H1 (cell line): ENCODE measurements around the gene MEST. TPM values are rescaled to one million over a fixed set of nuclear protein-coding genes. Genes with fewer than 3 reads are reported as not detected.

ENCODE experiments used
- CTCF ChIA-PET: fragments of 300-600 bp; sonication (Branson Sonifier 250); formaldehyde crosslinking; loops from one replicate; lab custom pipeline; 2021; ENCODE audit not compliant: partially characterized antibody; lab: Charles Lee
- POLR2A ChIA-PET: fragments of 300-600 bp; sonication (Branson Sonifier 250); formaldehyde crosslinking; loops from one replicate; lab custom pipeline; 2021; ENCODE audit warnings: inconsistent platforms; ENCODE audit not compliant: partially characterized antibody; lab: Charles Lee
- DNase-seq, 2 experiments: peaks; one replicate each; pipeline versions ENCODE4 v3.0.0 to v3.0.0-alpha.2; 2010 to 2022; ENCODE audit warnings: low spot score in 2 of 2, low read depth in 1 of 2, mixed read lengths in 1 of 2
- FAIRE-seq: peaks from 2 replicates; lab custom pipeline; 2011; peaks lifted over from hg19 to GRCh38; lab: Jason Lieb, UNC
- H2AFZ ChIP-seq: 2 replicates; pipeline ENCODE4 v1.8.1; 2012; ENCODE audit warnings: low read length, inconsistent platforms
- H2AK5ac ChIP-seq: 2 replicates; pipeline ENCODE4 v1.6.1; 2013; ENCODE audit warnings: low read depth, low read length
- H2BK120ac ChIP-seq: replicated peaks from 2 replicates; pipeline ENCODE3; 2013; ENCODE audit warnings: low read depth, low read length, inconsistent platforms
- H2BK12ac ChIP-seq: 2 replicates; pipeline ENCODE4 v1.6.1; 2013; ENCODE audit warnings: low read depth, low read length
- H2BK15ac ChIP-seq: 2 replicates; pipeline ENCODE4 v1.6.1; 2013; ENCODE audit warnings: low read length
- H2BK20ac ChIP-seq: 2 replicates; pipeline ENCODE4 v1.6.1; 2013; ENCODE audit warnings: low read length
- H2BK5ac ChIP-seq: 2 replicates; pipeline ENCODE4 v1.6.1; 2013; ENCODE audit warnings: low read depth, low read length
- H3K14ac ChIP-seq: 2 replicates; pipeline ENCODE4 v1.6.1; 2013; ENCODE audit warnings: inconsistent platforms; ENCODE audit not compliant: insufficient read length
- H3K18ac ChIP-seq: 2 replicates; pipeline ENCODE4 v1.6.1; 2013; ENCODE audit warnings: low read length; ENCODE audit errors: extremely low read depth
- H3K23ac ChIP-seq: 2 replicates; pipeline ENCODE4 v1.6.1; 2013; ENCODE audit warnings: inconsistent platforms; ENCODE audit not compliant: insufficient read length
- H3K23me2 ChIP-seq: 2 replicates; pipeline ENCODE4 v1.6.1; 2013; ENCODE audit warnings: low read depth, low read length
- H3K27ac ChIP-seq: 2 replicates; pipeline ENCODE4 v1.6.1; 2011; ENCODE audit warnings: low read depth, low read length, inconsistent platforms
- H3K27me3 ChIP-seq, 4 experiments: replicated peaks in 1 of 4; 1 replicate in 1 of 4; 2 replicates in 3 of 4; pipeline versions ENCODE4 v1.6.1 to v1.8.1; 2011 to 2013; ENCODE audit warnings: low read length in 3 of 4, mild to moderate bottlenecking in 3 of 4, inconsistent platforms in 2 of 4, mixed read lengths in 2 of 4, moderate library complexity in 1 of 4; ENCODE audit not compliant: control insufficient read depth in 3 of 4, insufficient read depth in 3 of 4; ENCODE audit errors: extremely low read depth in 1 of 4
- H3K36me3 ChIP-seq, 4 experiments: 2 replicates each; pipeline versions ENCODE4 v1.6.1 to v1.8.1; 2011 to 2013; ENCODE audit warnings: mild to moderate bottlenecking in 4 of 4, low read length in 3 of 4, moderate library complexity in 2 of 4, control low read depth in 1 of 4, inconsistent platforms in 1 of 4; ENCODE audit not compliant: insufficient read depth in 4 of 4, control insufficient read depth in 2 of 4
- H3K4ac ChIP-seq: replicated peaks from 2 replicates; pipeline ENCODE3; 2013; ENCODE audit warnings: low read length, low read depth, mixed read lengths, inconsistent platforms; ENCODE audit not compliant: insufficient read length
- H3K4me1 ChIP-seq, 4 experiments: replicated peaks in 1 of 4; 1 replicate in 1 of 4; 2 replicates in 3 of 4; pipeline versions ENCODE4 v1.6.1 to v1.8.1; 2011 to 2013; ENCODE audit warnings: low read length in 3 of 4, inconsistent platforms in 2 of 4, mixed read lengths in 1 of 4; ENCODE audit not compliant: insufficient read depth in 4 of 4, control insufficient read depth in 3 of 4
- H3K4me2 ChIP-seq, 2 experiments: 2 replicates each; pipeline versions ENCODE4 v1.6.1 to v1.8.1; 2011 to 2013; ENCODE audit warnings: low read depth in 2 of 2, low read length in 2 of 2, control low read depth in 1 of 2, inconsistent platforms in 1 of 2, mild to moderate bottlenecking in 1 of 2; ENCODE audit not compliant: insufficient read depth in 1 of 2
- H3K4me3 ChIP-seq, 4 experiments: fragments of 200-600, 300-600 bp in 1 of 4; sonication (generic), shearing (Covaris generic), sonication (Bioruptor Twin) in 1 of 4; 2 replicates each; pipeline versions ENCODE4 v1.5.1 to v1.8.1; 2011 to 2016; ENCODE audit warnings: low read length in 4 of 4, low read depth in 3 of 4, control low read depth in 2 of 4, inconsistent platforms in 2 of 4, mild to moderate bottlenecking in 2 of 4, mixed read lengths in 1 of 4, moderate library complexity in 1 of 4; ENCODE audit not compliant: insufficient read depth in 2 of 4; ENCODE audit errors: extremely low read depth in 1 of 4
- H3K56ac ChIP-seq: replicated peaks from 2 replicates; pipeline ENCODE3; 2013; ENCODE audit warnings: low read depth, mild to moderate bottlenecking, mixed read lengths, low read length, inconsistent platforms; ENCODE audit not compliant: insufficient read length
- H3K79me1 ChIP-seq: 2 replicates; pipeline ENCODE4 v1.6.1; 2013; ENCODE audit warnings: low read depth, low read length, control low read depth
- H3K79me2 ChIP-seq, 2 experiments: 2 replicates each; pipeline versions ENCODE4 v1.6.1 to v1.8.1; 2012 to 2013; ENCODE audit warnings: low read length in 2 of 2, mild to moderate bottlenecking in 2 of 2, inconsistent platforms in 1 of 2; ENCODE audit not compliant: insufficient read depth in 2 of 2, control insufficient read depth in 1 of 2
- H3K9ac ChIP-seq, 4 experiments: replicated peaks in 1 of 4; 1 replicate in 1 of 4; 2 replicates in 3 of 4; pipeline versions ENCODE4 v1.6.1 to v1.8.1; 2011 to 2013; ENCODE audit warnings: low read depth in 3 of 4, low read length in 3 of 4, control low read depth in 2 of 4, mild to moderate bottlenecking in 2 of 4, moderate library complexity in 2 of 4, inconsistent platforms in 1 of 4; ENCODE audit errors: extremely low read depth in 1 of 4
- H3K9me3 ChIP-seq, 2 experiments: 2 replicates each; pipeline versions ENCODE4 v1.6.1 to v1.8.1; 2012 to 2013; ENCODE audit warnings: mild to moderate bottlenecking in 2 of 2, moderate library complexity in 2 of 2, control low read depth in 1 of 2, inconsistent platforms in 1 of 2, low read depth in 1 of 2, low read length in 1 of 2, mixed read lengths in 1 of 2; ENCODE audit not compliant: insufficient read depth in 2 of 2
- H4K20me1 ChIP-seq, 2 experiments: replicated peaks in 1 of 2; 2 replicates each; pipeline versions ENCODE3 to v1.8.1; 2011 to 2013; ENCODE audit warnings: inconsistent platforms in 2 of 2, low read length in 2 of 2, mild to moderate bottlenecking in 1 of 2; ENCODE audit not compliant: insufficient read depth in 2 of 2, control insufficient read depth in 1 of 2
- H4K5ac ChIP-seq: 2 replicates; pipeline ENCODE4 v1.6.1; 2013; ENCODE audit warnings: low read length, low read depth, mixed read lengths, inconsistent platforms; ENCODE audit not compliant: insufficient read length
- H4K8ac ChIP-seq: 2 replicates; pipeline ENCODE4 v1.8.0; 2013; ENCODE audit warnings: mild to moderate bottlenecking, moderate library complexity, low read length, inconsistent platforms; ENCODE audit not compliant: insufficient read depth; ENCODE audit errors: extremely low read depth
- H4K91ac ChIP-seq: replicated peaks from 2 replicates; pipeline ENCODE3; 2013; ENCODE audit warnings: low read length, mixed read lengths, inconsistent platforms; ENCODE audit not compliant: insufficient read length
- ATF3 ChIP-seq: IDR thresholded peaks from 2 replicates; pipeline ENCODE4 v1.6.1; 2011; ENCODE audit warnings: low read depth, mild to moderate bottlenecking, low read length; ENCODE audit not compliant: insufficient read depth
- CBX5 ChIP-seq: fragments of 300-800, 300-1000 bp; sonication (generic); IDR thresholded peaks from 2 replicates; pipeline ENCODE4 v1.7.1; 2016; ENCODE audit warnings: antibody characterized with exemption, low read length, low read depth
- CHD2 ChIP-seq: IDR thresholded peaks from 2 replicates; pipeline ENCODE4 v1.6.1; 2012; ENCODE audit warnings: low read length, improper control_type of control experiment
- KDM1A ChIP-seq: fragments of 200-600, 300-600 bp; sonication (generic); IDR thresholded peaks from 2 replicates; pipeline ENCODE4 v1.7.1; 2016; ENCODE audit warnings: mild to moderate bottlenecking, low read length, borderline replicate concordance
- NRF1 ChIP-seq: IDR thresholded peaks from 2 replicates; pipeline ENCODE4 v1.6.1; 2011; ENCODE audit warnings: mild to moderate bottlenecking, low read depth, low read length, improper control_type of control experiment
- PHF8 ChIP-seq: fragments of 200-600 bp; sonication (generic); conservative IDR thresholded peaks from 2 replicates; pipeline ENCODE4 v1.7.1; 2012; ENCODE audit warnings: low read depth, mild to moderate bottlenecking, inconsistent platforms, low read length, moderate library complexity
- RNF2 ChIP-seq: fragments of 200-900, 300-1000 bp; sonication (generic); IDR thresholded peaks from 2 replicates; pipeline ENCODE4 v1.7.1; 2016; ENCODE audit warnings: borderline replicate concordance, low read depth, mild to moderate bottlenecking, antibody characterized with exemption, low read length; ENCODE audit not compliant: poor library complexity, severe bottlenecking; ENCODE audit errors: missing control alignments
- SIX5 ChIP-seq: IDR thresholded peaks from 2 replicates; pipeline ENCODE4 v1.6.1; 2011; ENCODE audit warnings: mild to moderate bottlenecking, low read depth, low read length
- WGBS, 2 experiments: shearing (Covaris generic) in 1 of 2; methylation state at CpG; one replicate each; pipeline versions ENCODE4 v1.1.6 to v1.1.7; 2013 to 2015; ENCODE audit warnings: low lambda C conversion rate in 2 of 2, mixed read lengths in 2 of 2, inconsistent platforms in 1 of 2, low coverage in 1 of 2, missing lambda C conversion rate in 1 of 2; ENCODE audit not compliant: insufficient replicate concordance in 2 of 2, insufficient coverage in 1 of 2, insufficient read length in 1 of 2; ENCODE audit errors: extremely low coverage in 1 of 2, missing lambda C conversion rate in 1 of 2; 5-methylcytosine and 5-hydroxymethylcytosine counted together
- polyA plus RNA-seq, 7 experiments: library from polyadenylated mRNA; depleted of rRNA in 3 of 7; stranded (reverse) in 5 of 7; unstranded in 2 of 7; fragments of >200 nt in 5 of 7; fragments of 200-250 nt in 2 of 7; gene quantifications; 1 replicate in 5 of 7; 2 replicates in 1 of 7; 4 replicates in 1 of 7; pipeline versions ENCODE4 v1.2.1 to v1.2.3, GENCODE V29; 2011 to 2013; ENCODE audit warnings: missing spikeins in 2 of 7, mixed read lengths in 2 of 7
- total RNA-seq: library from RNA; stranded (reverse); fragmentation: NEBNext Ultra II Directional; extraction: Animal tissue kit (Norgen Biotek cat#: 25700); gene quantifications from 2 replicates; pipeline ENCODE4 v1.2.1, GENCODE V29; 2021

Gene MEST
- total and polyA plus RNA-seq, 2 of the 8 experiments (the other 6 are each of a cell fraction or from before 2014, with no cell fraction given) = 176 to 269 TPM

GRCh38 chr7:130473876-130474275, 18.0 kb upstream of the MEST start:
- H3K56ac ChIP-seq = no peak overlapping the region
- H3K36me3 ChIP-seq = no peaks in the 10 kb centered on the region
- no peak overlapping the region for H3K27ac ChIP-seq
- H2BK120ac ChIP-seq = no peak overlapping the region
- H2AK5ac ChIP-seq = no peak overlapping the region
- no peaks in the 10 kb centered on the region for H3K9me3 ChIP-seq
- H3K4me1 ChIP-seq = peaks cover 0 to 3% (median 0%) of the 10 kb centered on the region in 4 experiments; a peak in 2 of 7 replicates
- no peak overlapping the region for H3K18ac ChIP-seq
- no peak overlapping the region for H4K91ac ChIP-seq
- H2BK20ac ChIP-seq = no peak overlapping the region
- no peaks in the 10 kb centered on the region; the same call in 1 of the 2 replicates for H3K23me2 ChIP-seq
- H2BK5ac ChIP-seq = no peak overlapping the region
- POLR2A ChIA-PET = interaction anchor here (1.2 kb wide), 1 partner anchor 269 kb away, joined by 3 read pairs; the partner anchor contains the start of gene TMEM209
- no peak overlapping the region for H3K4me3 ChIP-seq
- CTCF ChIA-PET = interaction anchor here (1.0 to 1.6 kb wide), 3 partner anchors 9 to 196 kb away, joined by 3 to 6 read pairs (median 5); no protein-coding TSS in a partner anchor
- H4K20me1 ChIP-seq = no peaks in the 10 kb centered on the region
- H4K8ac ChIP-seq = no peak overlapping the region
- no peak overlapping the region for H3K14ac ChIP-seq
- TF ChIP-seq KDM1A (no peak), PHF8 (no peak), CHD2 (no peak), CBX5 (no peak), ATF3 (no peak), RNF2 (no peak), SIX5 (no peak), NRF1 (no peak)
- TF ChIP-seq, all 59 proteins: peak for 0
- Histone ChIP-seq H2BK12ac (no peak overlapping the region), H3K27me3 (no peaks in the 10 kb centered on the region), H2AFZ (0 out of 2 replicates have a peak overlapping the region, but pooled peaks have one; percentile 6), H3K4ac (no peak overlapping the region), H3K23ac (no peak overlapping the region), H3K9ac (no peak overlapping the region), H2BK15ac (no peak overlapping the region), H3K4me2 (no peak overlapping the region), H3K79me2 (no peaks in the 10 kb centered on the region), H3K79me1 (no peaks in the 10 kb centered on the region), H4K5ac (no peak overlapping the region)
- 83% methylated on average over 4 of the region's 4 CpGs; no CpG with 5 or more reads in 1 of the 2 experiments for WGBS, 2 experiments
- DNase-seq (no peak), FAIRE-seq (no peak)
